Activated CD8-positive, alpha-beta T cell treated with anti-CD3 and anti-CD28 coated beads, Interleukin-2, amount 10 ng/mL, durations not matched to agents 7 days and 5 days (primary cell): Measurements from ENCODE around the gene RBP7. TPM values are rescaled to one million over a fixed set of nuclear protein-coding genes. Genes with fewer than 3 reads are reported as not detected.
"Not testable (repeated sequence)": the region's sequence is repeated elsewhere in the genome, so short reads cannot be mapped to it uniquely, and the experiment has no call there.

Experiments used
- ATAC-seq: fragments of 150-1000 bp; cut with Tn5 transposase; one replicate; pipeline ENCODE4 v1.10.0; 2021; ENCODE audit warnings: moderate library complexity
- CTCF ChIA-PET: fragments of 350-600 bp; sonication (Branson Sonifier 250); formaldehyde crosslinking; loops from one replicate; lab custom pipeline; 2021; ENCODE audit warnings: antibody characterized with exemption; lab: Charles Lee
- POLR2A ChIA-PET: fragments of 350-600 bp; sonication (Branson Sonifier 250); formaldehyde crosslinking; loops from one replicate; lab custom pipeline; 2021; ENCODE audit warnings: antibody characterized with exemption; lab: Charles Lee
- DNase-seq: peaks from one replicate; pipeline ENCODE4 v3.0.0-alpha.2; 2020
- H3K27ac Mint-ChIP-seq: one replicate; pipeline ENCODE4 v1.8.0; 2021; ENCODE audit warnings: mild to moderate bottlenecking, mixed read lengths
- H3K27me3 Mint-ChIP-seq: one replicate; pipeline ENCODE4 v1.8.0; 2021; ENCODE audit warnings: low read depth, mixed read lengths
- H3K36me3 Mint-ChIP-seq: one replicate; pipeline ENCODE4 v1.8.0; 2021; ENCODE audit warnings: low read depth, mixed read lengths
- H3K4me1 Mint-ChIP-seq: one replicate; pipeline ENCODE4 v1.8.0; 2021; ENCODE audit warnings: low read depth, mixed read lengths
- H3K4me3 Mint-ChIP-seq: one replicate; pipeline ENCODE4 v1.8.0; 2021; ENCODE audit warnings: mild to moderate bottlenecking, mixed read lengths
- H3K9me3 Mint-ChIP-seq: one replicate; pipeline ENCODE4 v1.8.0; 2022; ENCODE audit warnings: mixed read lengths; ENCODE audit not compliant: insufficient read depth
- total RNA-seq, 2 experiments: library from RNA; stranded (reverse); gene quantifications; one replicate each; pipeline ENCODE4 v1.2.3, GENCODE V29; 2021

The RBP7 gene
- total RNA-seq, 2 experiments from 2014 or later: not detected

DNA sequence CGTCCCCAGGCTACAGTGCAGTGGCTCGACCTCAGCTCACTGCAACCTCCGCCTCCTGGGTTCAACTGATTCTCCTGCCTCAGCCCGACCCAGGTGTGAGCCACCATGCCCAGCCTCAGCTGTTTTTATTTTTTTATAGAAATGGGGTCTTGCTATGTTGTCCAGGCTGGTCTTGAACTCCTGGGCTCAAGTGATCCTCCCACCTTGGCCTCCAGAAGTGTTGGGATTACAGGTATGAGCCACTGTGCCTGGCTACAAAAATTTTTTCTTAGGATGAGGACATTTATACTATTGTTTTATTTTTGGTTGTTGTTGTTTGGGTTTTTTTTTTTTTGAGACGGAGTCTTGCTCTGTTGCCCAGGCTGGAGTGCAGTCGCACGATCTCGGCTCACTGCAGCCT lies 8.2 kb downstream of the RBP7 start:
- H3K36me3 Mint-ChIP-seq, CTCF ChIA-PET, H3K4me3 Mint-ChIP-seq, H3K4me1 Mint-ChIP-seq, H3K27ac Mint-ChIP-seq, H3K9me3 Mint-ChIP-seq, H3K27me3 Mint-ChIP-seq, DNase-seq, POLR2A ChIA-PET, ATAC-seq: not testable (repeated sequence)

DNA sequence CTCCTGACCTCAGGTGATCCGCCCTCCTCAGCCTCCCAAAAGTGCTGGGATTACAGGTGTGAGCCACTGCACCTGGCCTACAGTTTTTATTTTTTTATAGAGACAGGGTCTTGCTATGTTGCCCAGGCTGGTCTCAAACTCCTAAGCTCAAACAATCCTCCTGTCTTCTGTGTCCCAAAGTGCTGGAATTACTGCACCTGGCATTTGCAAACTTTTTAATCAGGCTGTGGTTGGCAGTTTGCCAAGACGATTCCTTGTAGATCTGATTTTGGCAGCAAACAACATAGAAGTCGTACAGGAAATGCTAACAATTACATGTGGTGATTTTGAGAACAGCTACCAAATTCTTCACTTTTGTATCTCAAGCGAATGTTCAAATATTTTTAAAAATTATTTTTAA lies 10.1 kb downstream of the RBP7 start:
- ATAC-seq (no peak), DNase-seq (no peak)
- Mint-ChIP-seq H3K36me3 (no peaks in the 10 kb centered on the region), H3K27me3 (peaks cover 6% of the 10 kb centered on the region), H3K27ac (no peak overlapping the region), H3K4me1 (no peaks in the 10 kb centered on the region), H3K9me3 (no peaks in the 10 kb centered on the region), H3K4me3 (no peak overlapping the region)
- CTCF ChIA-PET: interaction anchor here (1.1 kb wide), 1 partner anchor 18 kb away, joined by 3 read pairs; no protein-coding TSS in a partner anchor
- POLR2A ChIA-PET: no interaction called here

DNA sequence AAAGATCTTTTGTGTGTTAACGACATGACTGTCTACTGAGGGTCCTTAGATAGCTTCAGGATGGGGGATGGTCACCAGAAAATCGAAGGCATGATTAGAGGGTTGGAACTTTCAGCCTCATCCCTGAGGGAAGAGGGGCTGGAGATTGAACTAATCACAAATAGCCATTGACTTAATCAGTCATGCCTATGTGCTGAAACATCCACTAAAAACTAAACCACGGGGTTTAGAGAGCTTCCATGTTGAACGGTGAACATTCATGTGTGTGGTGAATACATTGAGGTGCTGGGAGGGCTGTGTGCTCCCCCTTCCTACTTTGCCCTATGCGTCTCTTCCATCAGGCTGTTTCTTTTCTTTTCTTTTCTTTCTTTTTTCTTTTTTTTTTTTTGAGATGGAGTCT lies 17.0 kb downstream of the RBP7 start:
- peaks cover 10% of the 10 kb centered on the region for H3K27me3 Mint-ChIP-seq
- ChIA-PET POLR2A (no interaction called here), CTCF (no interaction called here)
- H3K4me1 Mint-ChIP-seq: no peaks in the 10 kb centered on the region
- H3K27ac Mint-ChIP-seq: no peak overlapping the region
- H3K36me3 Mint-ChIP-seq: no peaks in the 10 kb centered on the region
- no peaks in the 10 kb centered on the region for H3K9me3 Mint-ChIP-seq
- ATAC-seq (no peak), DNase-seq (no peak)
- no peak overlapping the region for H3K4me3 Mint-ChIP-seq

DNA sequence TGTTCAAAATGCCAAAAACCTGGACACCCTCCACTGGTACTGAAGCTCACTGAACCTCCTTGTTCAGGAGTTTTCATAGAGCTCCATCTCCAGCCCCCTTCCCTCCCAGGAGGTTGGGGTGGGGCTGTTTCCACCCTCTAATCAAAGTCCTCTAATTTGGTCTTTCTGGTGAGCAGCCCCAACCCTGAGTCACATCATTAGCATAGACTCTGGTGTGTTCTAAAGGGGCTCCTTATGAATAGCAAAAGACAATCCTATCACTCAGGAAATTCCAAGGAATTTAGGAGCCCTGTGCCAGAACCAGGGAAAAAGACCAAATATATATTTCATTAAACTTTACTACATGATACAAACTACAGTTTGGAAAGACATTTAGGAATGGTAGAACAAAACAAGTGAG lies 22.5 kb downstream of the RBP7 start:
- DNase-seq (no peak), ATAC-seq (no peak)
- no peaks in the 10 kb centered on the region for H3K9me3 Mint-ChIP-seq
- ChIA-PET CTCF (no interaction called here), POLR2A (no interaction called here)
- no peak overlapping the region for H3K4me3 Mint-ChIP-seq
- no peak overlapping the region for H3K27ac Mint-ChIP-seq
- H3K27me3 Mint-ChIP-seq: peaks cover 10% of the 10 kb centered on the region
- H3K36me3 Mint-ChIP-seq: no peaks in the 10 kb centered on the region
- no peaks in the 10 kb centered on the region for H3K4me1 Mint-ChIP-seq

DNA sequence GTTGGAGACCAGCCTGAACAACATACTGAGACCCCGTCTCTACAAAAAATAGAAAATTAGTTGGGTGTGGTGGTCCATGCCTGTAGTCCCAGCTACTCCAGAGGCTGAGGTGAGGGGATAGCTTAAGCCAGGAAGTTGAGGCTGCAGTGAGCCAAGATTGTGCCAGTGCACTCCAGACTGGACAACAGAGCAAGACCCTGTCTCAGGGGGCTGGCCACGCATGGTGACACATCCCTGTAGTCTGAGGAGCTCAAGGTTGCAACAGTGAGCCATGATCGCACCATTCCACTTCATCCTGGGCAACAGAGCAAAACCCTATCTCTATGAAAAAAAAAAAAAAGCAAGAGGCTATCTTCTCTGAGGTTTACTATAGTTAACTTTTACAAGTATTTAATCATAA lies 23.1 kb downstream of the RBP7 start:
- Mint-ChIP-seq H3K4me3 (no peak overlapping the region), H3K36me3 (no peaks in the 10 kb centered on the region), H3K27ac (no peak overlapping the region), H3K4me1 (no peaks in the 10 kb centered on the region), H3K27me3 (peaks cover 6% of the 10 kb centered on the region), H3K9me3 (no peaks in the 10 kb centered on the region)
- DNase-seq (no peak), ATAC-seq (no peak)
- ChIA-PET CTCF (no interaction called here), POLR2A (no interaction called here)

DNA sequence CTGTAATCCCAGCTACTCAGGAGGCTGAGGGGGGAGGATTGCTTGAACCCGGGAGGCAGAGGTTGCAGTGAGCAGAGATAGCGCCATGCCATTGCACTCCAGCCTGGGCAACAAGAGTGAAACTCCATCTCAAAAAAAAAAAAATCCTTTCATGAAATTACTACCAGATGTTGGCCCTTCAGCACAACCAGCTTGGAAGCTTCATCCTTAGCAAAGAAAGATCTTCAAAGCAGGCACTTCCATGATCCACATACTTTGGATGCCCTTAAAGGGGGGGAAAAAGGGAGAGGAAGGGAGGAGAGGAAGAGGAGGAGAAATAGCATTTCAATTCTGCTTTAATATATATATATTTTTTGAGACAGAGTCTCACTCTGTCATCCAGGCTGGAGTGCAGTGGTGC lies 23.6 kb downstream of the RBP7 start:
- H3K4me1 Mint-ChIP-seq, DNase-seq, POLR2A ChIA-PET, H3K4me3 Mint-ChIP-seq, H3K27me3 Mint-ChIP-seq, CTCF ChIA-PET, H3K36me3 Mint-ChIP-seq, ATAC-seq, H3K9me3 Mint-ChIP-seq, H3K27ac Mint-ChIP-seq: not testable (repeated sequence)

DNA sequence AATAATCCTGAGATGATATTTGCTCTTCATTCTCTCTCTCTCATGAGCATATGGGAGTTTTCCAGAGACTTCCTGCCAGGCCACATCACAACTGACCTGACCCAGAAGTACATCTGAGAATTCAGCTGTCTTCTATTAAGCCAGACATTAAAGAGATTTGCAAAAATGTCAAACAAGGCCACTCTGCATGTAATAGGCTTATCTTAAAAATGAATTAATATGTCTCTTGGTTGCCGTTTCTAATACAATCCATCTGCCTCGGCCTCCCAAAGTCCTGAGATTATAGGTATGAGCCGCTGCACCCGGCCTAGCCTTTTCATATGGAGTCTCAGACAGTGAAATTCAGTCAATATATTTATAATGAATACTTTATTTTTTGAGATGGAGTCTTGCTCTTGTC lies 25.0 kb downstream of the RBP7 start:
- H3K27me3 Mint-ChIP-seq, ATAC-seq, H3K36me3 Mint-ChIP-seq: not testable (repeated sequence)

DNA sequence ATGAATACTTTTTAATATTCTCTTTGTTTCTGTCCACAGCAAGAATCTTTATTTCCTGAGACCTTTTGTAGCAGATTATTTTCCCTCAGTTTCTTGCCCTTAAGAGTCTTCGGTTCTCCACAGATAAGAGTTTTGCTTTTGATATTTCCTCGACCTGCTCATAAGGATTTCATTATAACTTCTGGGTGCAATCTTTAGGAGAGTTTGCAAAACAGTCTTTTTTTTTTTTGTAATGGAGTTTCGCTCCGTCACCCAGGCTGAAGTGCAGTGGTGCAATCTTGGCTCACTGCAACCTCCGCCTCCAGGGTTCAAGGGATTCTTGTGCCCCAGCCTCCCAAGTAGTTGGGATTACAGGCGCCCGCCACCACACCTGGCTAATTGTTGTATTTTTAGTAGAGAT lies 25.6 kb downstream of the RBP7 start:
- Mint-ChIP-seq H3K36me3 (no peaks in the 10 kb centered on the region), H3K9me3 (no peaks in the 10 kb centered on the region), H3K4me3 (no peak overlapping the region), H3K27me3 (peaks cover 3% of the 10 kb centered on the region), H3K4me1 (no peaks in the 10 kb centered on the region), H3K27ac (no peak overlapping the region)
- ChIA-PET POLR2A (no interaction called here), CTCF (no interaction called here)
- ATAC-seq (no peak), DNase-seq (no peak)

More for the DNA sequence above, 25.0 kb downstream of the RBP7 start:
- CTCF ChIA-PET, H3K4me3 Mint-ChIP-seq, POLR2A ChIA-PET, H3K9me3 Mint-ChIP-seq, DNase-seq, H3K4me1 Mint-ChIP-seq, H3K27ac Mint-ChIP-seq: not testable (repeated sequence)

DNA sequence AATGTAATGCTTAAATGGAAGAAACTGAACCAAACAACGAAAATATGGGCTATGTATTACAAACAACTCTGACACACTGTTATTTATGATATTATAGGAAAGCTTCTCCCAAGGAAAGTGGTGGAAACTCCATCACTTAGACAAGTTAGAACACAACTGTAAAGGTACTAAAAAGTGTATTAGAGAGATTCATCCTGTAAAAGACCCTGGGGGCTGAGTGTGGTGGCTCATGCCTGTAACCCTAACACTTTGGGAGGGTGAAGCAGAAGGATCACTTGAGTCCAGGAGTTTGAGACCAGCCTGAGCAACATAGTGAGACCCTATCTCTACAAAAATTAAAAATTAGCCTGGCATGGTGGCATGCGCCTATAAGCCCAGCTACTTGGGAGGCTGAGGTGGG lies 28.3 kb downstream of the RBP7 start:
- Mint-ChIP-seq H3K27ac (no peak overlapping the region), H3K27me3 (peaks cover 2% of the 10 kb centered on the region), H3K4me1 (no peaks in the 10 kb centered on the region), H3K9me3 (no peaks in the 10 kb centered on the region), H3K4me3 (no peak overlapping the region), H3K36me3 (no peaks in the 10 kb centered on the region)
- POLR2A ChIA-PET: no interaction called here
- CTCF ChIA-PET: no interaction called here
- DNase-seq (no peak), ATAC-seq (no peak)

DNA sequence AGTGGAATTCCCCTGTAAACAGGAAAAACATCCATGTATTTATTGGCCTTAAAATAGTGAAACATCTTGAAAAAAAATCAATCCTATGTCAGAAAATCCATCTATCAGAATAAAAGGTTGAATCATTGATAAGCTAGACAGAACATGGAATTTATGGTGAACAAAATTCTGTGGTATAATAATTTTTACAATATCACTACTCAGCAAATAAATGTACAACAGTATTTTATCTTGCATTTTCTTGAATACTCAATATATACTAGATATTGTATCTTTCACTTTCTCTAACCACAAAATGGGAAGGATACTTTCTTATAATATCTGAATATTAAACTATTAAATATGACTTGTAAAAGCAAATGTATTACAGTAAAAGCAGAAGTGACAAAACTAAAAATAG lies 30.0 kb downstream of the RBP7 start:
- Mint-ChIP-seq H3K4me1 (peaks cover under 1% of the 10 kb centered on the region), H3K9me3 (no peaks in the 10 kb centered on the region), H3K36me3 (no peaks in the 10 kb centered on the region), H3K4me3 (no peak overlapping the region), H3K27ac (no peak overlapping the region), H3K27me3 (peaks cover 2% of the 10 kb centered on the region)
- DNase-seq: no peak
- ChIA-PET CTCF (no interaction called here), POLR2A (interaction anchor here (0.6 kb wide), 1 partner anchor 178 kb away, joined by 3 read pairs; no protein-coding TSS in a partner anchor)
- ATAC-seq: no peak

DNA sequence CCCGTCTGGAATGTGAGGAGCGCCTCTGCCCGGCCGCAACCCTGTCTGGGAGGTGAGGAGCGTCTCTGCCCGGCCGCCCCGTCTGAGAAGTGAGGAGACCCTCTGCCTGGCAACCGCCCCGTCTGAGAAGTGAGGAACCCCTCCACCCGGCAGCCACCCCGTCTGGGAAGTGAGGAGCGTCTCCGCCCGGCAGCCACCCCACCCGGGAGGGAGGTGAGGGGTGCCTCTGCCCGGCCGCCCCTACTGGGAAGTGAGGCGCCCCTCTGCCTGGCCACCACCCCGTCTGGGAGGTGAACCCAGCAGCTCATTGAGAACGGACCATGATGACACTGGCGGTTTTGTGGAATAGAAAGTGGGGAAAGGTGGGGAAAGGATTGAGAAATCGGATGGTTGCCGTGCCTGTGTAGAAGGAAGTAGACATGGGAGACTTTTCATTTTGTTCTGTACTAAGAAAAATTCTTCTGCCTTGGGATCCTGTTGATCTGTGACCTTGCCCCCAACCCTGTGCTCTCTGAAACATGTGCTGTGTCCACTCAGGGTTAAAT lies 32.0 kb downstream of the RBP7 start:
- DNase-seq, H3K27me3 Mint-ChIP-seq, ATAC-seq, H3K4me3 Mint-ChIP-seq, CTCF ChIA-PET, H3K36me3 Mint-ChIP-seq, H3K27ac Mint-ChIP-seq, POLR2A ChIA-PET, H3K9me3 Mint-ChIP-seq: not testable (repeated sequence)
- H3K4me1 Mint-ChIP-seq: peaks cover 12% of the 10 kb centered on the region

DNA sequence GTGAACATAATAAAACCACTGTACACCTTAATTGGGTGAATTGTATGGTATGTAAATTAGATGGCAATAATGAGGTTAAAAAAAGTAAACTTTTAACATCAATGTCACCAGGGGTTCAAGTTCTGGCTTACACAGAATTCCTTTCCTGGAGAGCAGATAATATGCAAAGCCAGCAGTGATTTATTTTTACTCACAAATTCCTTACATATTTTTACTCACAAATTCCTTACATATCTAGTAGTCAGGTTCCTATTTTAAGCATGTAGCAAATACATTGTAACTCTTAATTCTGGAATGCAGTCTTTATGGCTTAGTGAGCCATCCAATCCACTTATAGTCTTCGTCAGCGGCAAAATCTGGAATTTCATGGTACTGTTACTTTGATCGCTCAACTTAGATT lies 34.4 kb downstream of the RBP7 start:
- ChIA-PET POLR2A (no interaction called here), CTCF (no interaction called here)
- no peaks in the 10 kb centered on the region for H3K36me3 Mint-ChIP-seq
- peaks cover 24% of the 10 kb centered on the region for H3K4me1 Mint-ChIP-seq
- no peaks in the 10 kb centered on the region for H3K9me3 Mint-ChIP-seq
- DNase-seq: no peak
- H3K27ac Mint-ChIP-seq: no peak overlapping the region
- ATAC-seq: no peak
- H3K27me3 Mint-ChIP-seq: no peaks in the 10 kb centered on the region
- H3K4me3 Mint-ChIP-seq: no peak overlapping the region
